GM12878 (cell line): Measurements from ENCODE around the gene ELL2. TPM values are rescaled to one million over a fixed set of nuclear protein-coding genes. Genes with fewer than 3 reads are reported as not detected.

ENCODE experiments used
- ASH2L ChIP-seq: fragments of 300-600, 200-600 bp; sonication (generic); IDR thresholded peaks from 2 replicates; pipeline ENCODE4 v1.6.1; 2017; ENCODE audit warnings: low read depth, mild to moderate bottlenecking, borderline replicate concordance
- ATF7 ChIP-seq: fragments of 450-650 bp; IDR thresholded peaks from 2 replicates; pipeline ENCODE4 v1.6.1; 2016; ENCODE audit warnings: low read depth, mild to moderate bottlenecking
- BACH1 ChIP-seq: fragments of 450-650 bp; IDR thresholded peaks from 2 replicates; pipeline ENCODE4 v1.6.1; 2017; ENCODE audit warnings: mild to moderate bottlenecking, borderline replicate concordance
- EGR1 ChIP-seq, 2 experiments: IDR thresholded peaks; 1 replicate in 1 of 2; 2 replicates in 1 of 2; pipeline ENCODE4 v1.6.1; 2011 to 2012; ENCODE audit warnings: low read depth in 2 of 2, low read length in 2 of 2, borderline replicate concordance in 1 of 2, mild to moderate bottlenecking in 1 of 2, moderate library complexity in 1 of 2
- EP300 ChIP-seq, 2 experiments: fragments of 150-350 bp in 1 of 2; IDR thresholded peaks; 2 replicates each; pipeline ENCODE4 v1.6.1; 2011 to 2012; ENCODE audit warnings: low read depth in 2 of 2, low read length in 2 of 2, borderline replicate concordance in 1 of 2, improper control_type of control experiment in 1 of 2, inconsistent platforms in 1 of 2; ENCODE audit not compliant: control insufficient read depth in 1 of 2
- FOXM1 ChIP-seq: IDR thresholded peaks from 2 replicates; pipeline ENCODE4 v1.6.1; 2012; ENCODE audit warnings: low read depth, mild to moderate bottlenecking, inconsistent platforms, low read length, moderate library complexity
- GATAD2B ChIP-seq: fragments of 450-650 bp; conservative IDR thresholded peaks from 2 replicates; pipeline ENCODE4 v1.6.1; 2017; ENCODE audit warnings: low read depth, mild to moderate bottlenecking, moderate library complexity
- IKZF1 ChIP-seq: fragments of 450-650 bp; conservative IDR thresholded peaks from 2 replicates; pipeline ENCODE4 v1.6.1; 2017; ENCODE audit warnings: antibody characterized with exemption, mild to moderate bottlenecking
- IKZF2 ChIP-seq, 2 experiments: fragments of 450-650 bp; IDR thresholded peaks; 2 replicates each; pipeline ENCODE4 v1.6.1; 2017; ENCODE audit warnings: mild to moderate bottlenecking in 2 of 2, moderate library complexity in 2 of 2
- KDM1A ChIP-seq: fragments of 200-600 bp; sonication (generic); IDR thresholded peaks from 2 replicates; pipeline ENCODE4 v1.6.1; 2016; ENCODE audit warnings: borderline replicate concordance
- MEF2B ChIP-seq: fragments of 450-650 bp; IDR thresholded peaks from 2 replicates; pipeline ENCODE4 v1.6.1; 2018; ENCODE audit warnings: mild to moderate bottlenecking, moderate library complexity; ENCODE audit not compliant: partially characterized antibody, poor library complexity, severe bottlenecking
- MXI1 ChIP-seq: fragments of 150-350 bp; IDR thresholded peaks from 2 replicates; pipeline ENCODE4 v1.6.1; 2011; ENCODE audit warnings: low read depth, mild to moderate bottlenecking, inconsistent platforms, low read length, improper control_type of control experiment
- NBN ChIP-seq: fragments of 450-650 bp; IDR thresholded peaks from 2 replicates; pipeline ENCODE4 v1.6.1; 2016
- POLR2AphosphoS2 ChIP-seq: IDR thresholded peaks from 2 replicates; pipeline ENCODE4 v1.6.1; 2011; ENCODE audit warnings: low read depth, mild to moderate bottlenecking, low read length, improper control_type of control experiment, moderate library complexity
- RAD51 ChIP-seq: fragments of 450-650 bp; IDR thresholded peaks from 2 replicates; pipeline ENCODE4 v1.6.1; 2016; ENCODE audit warnings: moderate library complexity, mild to moderate bottlenecking, inconsistent platforms
- RELA ChIP-seq: fragments of 450-650 bp; IDR thresholded peaks from 2 replicates; pipeline ENCODE4 v1.8.0; 2014; ENCODE audit warnings: borderline replicate concordance; ENCODE audit not compliant: partially characterized antibody
- SIX5 ChIP-seq: IDR thresholded peaks from 2 replicates; pipeline ENCODE4 v1.6.1; 2011; ENCODE audit warnings: mild to moderate bottlenecking, low read depth, low read length, moderate library complexity; ENCODE audit not compliant: severe bottlenecking
- TBL1XR1 ChIP-seq: IDR thresholded peaks from 2 replicates; pipeline ENCODE4 v1.6.1; 2012; ENCODE audit warnings: low read depth, low read length, improper control_type of control experiment
- ZNF217 ChIP-seq: fragments of 450-650 bp; IDR thresholded peaks from 2 replicates; pipeline ENCODE4 v1.6.1; 2017; ENCODE audit warnings: antibody characterized with exemption, mild to moderate bottlenecking
- polyA plus RNA-seq, 11 experiments: library from polyadenylated mRNA; depleted of rRNA in 4 of 11; unstranded in 6 of 11; stranded (reverse) in 5 of 11; fragments of >200 nt; fragmentation: Nextera tagmentation in 4 of 11; fragmentation: Illumina TruSeq in 1 of 11; extraction: Ambion mirVana in 4 of 11; extraction: Trizol in 1 of 11; gene quantifications; 1 replicate in 1 of 11; 2 replicates in 10 of 11; pipeline versions ENCODE4 v1.2.1 to v1.2.3, GENCODE V29; 2011 to 2016; ENCODE audit warnings: inconsistent platforms in 2 of 11, missing spikeins in 2 of 11, low read depth in 1 of 11
- total RNA-seq, 4 experiments: library from RNA; depleted of rRNA in 3 of 4; stranded (reverse); fragments of >200 nt in 3 of 4; fragmentation: Illumina TruSeq in 1 of 4; extraction: Trizol in 1 of 4; gene quantifications; 2 replicates each; pipeline versions ENCODE4 v1.2.1 to v1.2.3, GENCODE V29; 2013 to 2021
- TF ChIP-seq, protein P1 (sequence below), 3 experiments: IDR thresholded peaks in 2 of 3; conservative IDR thresholded peaks in 1 of 3; 2 replicates each; pipeline ENCODE4 v1.5.1; 2011; ENCODE audit warnings: low read depth in 3 of 3, low read length in 3 of 3, mild to moderate bottlenecking in 3 of 3, control low read depth in 2 of 3, moderate library complexity in 2 of 3, inconsistent platforms in 1 of 3, mixed read lengths in 1 of 3; ENCODE audit not compliant: control insufficient read depth in 2 of 3, insufficient read depth in 1 of 3; ENCODE audit errors: extremely low read depth in 1 of 3
- TF ChIP-seq, protein P2 (sequence below): fragments of 450-650 bp; IDR thresholded peaks from 2 replicates; pipeline ENCODE4 v1.6.1; 2017; ENCODE audit warnings: low read depth, mild to moderate bottlenecking, moderate library complexity
- TF ChIP-seq, protein P3 (sequence below): fragments of 450-650 bp; IDR thresholded peaks from 2 replicates; pipeline ENCODE4 v1.6.1; 2016; ENCODE audit warnings: mild to moderate bottlenecking
- TF ChIP-seq, protein P4 (sequence below): IDR thresholded peaks from 2 replicates; pipeline ENCODE4 v1.6.1; 2012; ENCODE audit warnings: low read depth, low read length, improper control_type of control experiment

ELL2 gene
- total and polyA plus RNA-seq, 10 of the 15 experiments (the other 5 are each of a cell fraction or from before 2014, with no cell fraction given) = 24.2 to 91.4 (median 57.4) TPM

DNA sequence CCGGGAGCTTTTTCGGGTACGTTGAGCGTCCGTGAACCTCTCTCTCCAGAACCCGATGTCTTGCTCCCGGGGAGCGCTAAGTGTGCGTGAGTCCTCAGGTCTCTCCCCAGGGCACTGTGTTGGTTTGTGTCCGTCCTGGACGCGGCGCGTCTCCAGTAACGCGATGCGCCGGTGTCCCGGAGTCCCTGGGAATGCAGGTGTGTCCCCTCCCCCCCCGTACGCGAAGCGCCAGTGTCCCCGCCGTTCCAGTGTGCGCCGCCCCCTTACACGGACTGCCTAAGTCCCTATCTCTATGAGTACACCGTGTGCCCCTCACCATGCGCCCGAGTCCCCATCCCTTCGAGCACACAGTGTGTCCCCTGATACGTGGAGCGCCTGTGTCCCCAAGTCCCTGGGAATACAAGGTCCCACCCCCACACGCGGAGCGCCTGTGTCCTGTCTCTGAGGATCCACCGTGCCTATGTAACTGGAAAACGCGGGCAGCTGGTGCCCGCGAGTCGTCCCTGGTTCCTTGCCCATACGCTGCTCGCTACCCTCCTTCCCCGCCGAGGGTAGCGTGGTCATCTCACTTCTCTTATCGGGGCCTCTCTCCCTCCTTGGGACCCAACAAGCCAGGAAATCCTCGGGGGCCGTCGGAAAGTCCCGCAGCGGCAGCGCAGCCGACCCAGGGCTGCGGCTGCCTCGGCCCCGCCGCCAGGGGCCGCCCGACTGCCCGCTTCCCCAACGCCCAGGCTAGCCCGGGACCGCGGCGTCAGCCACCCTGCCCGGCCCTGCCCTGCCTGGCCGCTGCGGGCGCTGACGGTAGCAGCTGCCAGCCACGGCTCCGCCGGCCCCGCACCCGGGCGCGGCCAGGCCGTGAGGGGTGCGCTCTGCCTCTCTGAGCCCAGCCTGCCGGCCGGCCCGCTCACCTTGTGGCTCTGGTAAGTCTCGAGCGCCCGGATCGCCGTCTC is 709 bp downstream of the ELL2 start (continued):
- TF ChIP-seq BACH1 = peak; percentile 89
- TF ChIP-seq EP300 (IDR thresholded peaks at IDR 0.05; ENCODE audit: borderline replicate concordance in 1 of 2, control insufficient read depth in 1 of 2, low read depth in 2 of 2, low read length in 2 of 2) = 0 out of 4 replicates have a peak, but pooled peaks of 1 of the 2 experiments have one; percentile 35
- TF ChIP-seq ATF7 = no peak; the same call in 1 of the 2 replicates
- no peak for TF ChIP-seq KDM1A
- TF ChIP-seq MEF2B = peak; percentile 67
- TF ChIP-seq, protein P1, sequence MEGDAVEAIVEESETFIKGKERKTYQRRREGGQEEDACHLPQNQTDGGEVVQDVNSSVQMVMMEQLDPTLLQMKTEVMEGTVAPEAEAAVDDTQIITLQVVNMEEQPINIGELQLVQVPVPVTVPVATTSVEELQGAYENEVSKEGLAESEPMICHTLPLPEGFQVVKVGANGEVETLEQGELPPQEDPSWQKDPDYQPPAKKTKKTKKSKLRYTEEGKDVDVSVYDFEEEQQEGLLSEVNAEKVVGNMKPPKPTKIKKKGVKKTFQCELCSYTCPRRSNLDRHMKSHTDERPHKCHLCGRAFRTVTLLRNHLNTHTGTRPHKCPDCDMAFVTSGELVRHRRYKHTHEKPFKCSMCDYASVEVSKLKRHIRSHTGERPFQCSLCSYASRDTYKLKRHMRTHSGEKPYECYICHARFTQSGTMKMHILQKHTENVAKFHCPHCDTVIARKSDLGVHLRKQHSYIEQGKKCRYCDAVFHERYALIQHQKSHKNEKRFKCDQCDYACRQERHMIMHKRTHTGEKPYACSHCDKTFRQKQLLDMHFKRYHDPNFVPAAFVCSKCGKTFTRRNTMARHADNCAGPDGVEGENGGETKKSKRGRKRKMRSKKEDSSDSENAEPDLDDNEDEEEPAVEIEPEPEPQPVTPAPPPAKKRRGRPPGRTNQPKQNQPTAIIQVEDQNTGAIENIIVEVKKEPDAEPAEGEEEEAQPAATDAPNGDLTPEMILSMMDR (IDR thresholded peaks at IDR 0.05 in 2 of 3, conservative IDR thresholded peaks at IDR 0.05 in 1 of 3; ENCODE audit: control insufficient read depth in 2 of 3, extremely low read depth in 1 of 3, insufficient read depth in 1 of 3, low read depth in 3 of 3, low read length in 3 of 3) = peak; percentile 65 to 89 (median 70); a peak in 5 of 6 replicates
- TF ChIP-seq, protein P2, sequence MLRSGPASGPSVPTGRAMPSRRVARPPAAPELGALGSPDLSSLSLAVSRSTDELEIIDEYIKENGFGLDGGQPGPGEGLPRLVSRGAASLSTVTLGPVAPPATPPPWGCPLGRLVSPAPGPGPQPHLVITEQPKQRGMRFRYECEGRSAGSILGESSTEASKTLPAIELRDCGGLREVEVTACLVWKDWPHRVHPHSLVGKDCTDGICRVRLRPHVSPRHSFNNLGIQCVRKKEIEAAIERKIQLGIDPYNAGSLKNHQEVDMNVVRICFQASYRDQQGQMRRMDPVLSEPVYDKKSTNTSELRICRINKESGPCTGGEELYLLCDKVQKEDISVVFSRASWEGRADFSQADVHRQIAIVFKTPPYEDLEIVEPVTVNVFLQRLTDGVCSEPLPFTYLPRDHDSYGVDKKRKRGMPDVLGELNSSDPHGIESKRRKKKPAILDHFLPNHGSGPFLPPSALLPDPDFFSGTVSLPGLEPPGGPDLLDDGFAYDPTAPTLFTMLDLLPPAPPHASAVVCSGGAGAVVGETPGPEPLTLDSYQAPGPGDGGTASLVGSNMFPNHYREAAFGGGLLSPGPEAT = peak; percentile 89
- TF ChIP-seq RELA = peak; percentile 90
- TF ChIP-seq MXI1 = 0 out of 2 replicates have a peak, but pooled peaks have one; percentile 48
- no peak for TF ChIP-seq RAD51
- TF ChIP-seq NBN = 0 out of 2 replicates have a peak, but pooled peaks have one; percentile 17
- TF ChIP-seq, protein P3, sequence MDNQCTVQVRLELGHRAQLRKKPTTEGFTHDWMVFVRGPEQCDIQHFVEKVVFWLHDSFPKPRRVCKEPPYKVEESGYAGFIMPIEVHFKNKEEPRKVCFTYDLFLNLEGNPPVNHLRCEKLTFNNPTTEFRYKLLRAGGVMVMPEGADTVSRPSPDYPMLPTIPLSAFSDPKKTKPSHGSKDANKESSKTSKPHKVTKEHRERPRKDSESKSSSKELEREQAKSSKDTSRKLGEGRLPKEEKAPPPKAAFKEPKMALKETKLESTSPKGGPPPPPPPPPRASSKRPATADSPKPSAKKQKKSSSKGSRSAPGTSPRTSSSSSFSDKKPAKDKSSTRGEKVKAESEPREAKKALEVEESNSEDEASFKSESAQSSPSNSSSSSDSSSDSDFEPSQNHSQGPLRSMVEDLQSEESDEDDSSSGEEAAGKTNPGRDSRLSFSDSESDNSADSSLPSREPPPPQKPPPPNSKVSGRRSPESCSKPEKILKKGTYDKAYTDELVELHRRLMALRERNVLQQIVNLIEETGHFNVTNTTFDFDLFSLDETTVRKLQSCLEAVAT = peak; percentile 39
- 0 out of 2 replicates have a peak, but pooled peaks have one; percentile 13 for TF ChIP-seq POLR2AphosphoS2
- peak; percentile 95 for TF ChIP-seq IKZF1
- TF ChIP-seq TBL1XR1 = peak; percentile 50; the same call in 1 of the 2 replicates
- peak in 1 of 2 experiments; percentile 2; a peak in 1 of 3 replicates for TF ChIP-seq EGR1 (IDR thresholded peaks at IDR 0.05; ENCODE audit: borderline replicate concordance in 1 of 2, low read depth in 2 of 2, low read length in 2 of 2)
- peak; percentile 97 for TF ChIP-seq GATAD2B
- no peak for TF ChIP-seq FOXM1
- TF ChIP-seq, protein P4, sequence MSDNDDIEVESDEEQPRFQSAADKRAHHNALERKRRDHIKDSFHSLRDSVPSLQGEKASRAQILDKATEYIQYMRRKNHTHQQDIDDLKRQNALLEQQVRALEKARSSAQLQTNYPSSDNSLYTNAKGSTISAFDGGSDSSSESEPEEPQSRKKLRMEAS = peak; percentile 13; the same call in 1 of the 2 replicates
- peak; percentile 93 for TF ChIP-seq ZNF217
- TF ChIP-seq ASH2L = no peak
- peak; percentile 53 to 75 for TF ChIP-seq IKZF2 (IDR thresholded peaks at IDR 0.05)
- TF ChIP-seq SIX5 = no peak
